Measurements from ENCODE around the gene ARHGDIB. TPM values are rescaled to one million over a fixed set of nuclear protein-coding genes. Genes with fewer than 3 reads are reported as not detected.

The ARHGDIB gene
- total and polyA plus RNA-seq, 10 of the 15 experiments (the other 5 are each of a cell fraction or from before 2014, with no cell fraction given) = 796 to 2,849 (median 1,346) TPM

DNA sequence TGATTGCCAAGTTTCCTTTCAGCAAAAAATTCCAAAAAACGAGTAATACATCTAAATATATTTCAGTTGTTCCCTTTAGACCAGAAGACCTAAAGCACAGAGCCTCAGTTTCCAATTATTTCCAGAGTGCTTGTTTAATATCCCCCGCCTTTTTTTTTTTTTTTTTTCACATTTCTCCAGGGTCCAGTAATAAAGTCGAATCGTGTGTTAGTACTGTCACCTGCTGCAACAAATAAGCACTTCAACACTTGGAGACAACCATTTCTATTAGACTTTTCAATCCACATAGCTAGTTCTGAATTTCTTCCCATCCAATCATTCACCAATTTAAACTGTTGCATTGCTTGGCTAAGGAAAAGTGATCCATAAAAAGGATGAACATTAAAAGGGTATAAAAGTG is 25.0 kb upstream of the ARHGDIB start:
- SMC1A ChIA-PET (ENCODE audit: uncharacterized antibody, unreplicated experiment) = interaction anchor here (0.7 to 2.0 kb wide), 6 partner anchors 8 to 792 kb away, joined by 3 to 6 read pairs (median 4); no protein-coding TSS in a partner anchor
- ATAC-seq (no peak), DNase-seq (ENCODE audit: low read depth, low spot score) (no peak), FAIRE-seq (no peak)
- Histone ChIP-seq H3K9ac (ENCODE audit: control insufficient read depth, insufficient read depth, low read length) (no peak overlapping the region), H3K36me3 (ENCODE audit: control insufficient read depth in 2 of 2, insufficient read depth in 2 of 2, low read length in 1 of 2) (no peaks in the 10 kb centered on the region), H3K9me3 (replicated peaks; ENCODE audit: control insufficient read depth, insufficient read depth, low read length) (no peaks in the 10 kb centered on the region; the same call in 1 of the 3 replicates), H3K27ac (ENCODE audit: control insufficient read depth, insufficient read depth) (no peak overlapping the region), H3K4me1 (ENCODE audit: control insufficient read depth, insufficient read depth, low read length) (peaks cover 17% of the 10 kb centered on the region), H3K79me2 (ENCODE audit: control insufficient read depth, insufficient read depth, low read length) (no peaks in the 10 kb centered on the region), H3K27me3 (replicated peaks in 1 of 2; ENCODE audit: control insufficient read depth in 2 of 2, insufficient read depth in 2 of 2, low read length in 1 of 2) (no peaks in the 10 kb centered on the region), H4K20me1 (ENCODE audit: control insufficient read depth, insufficient read depth) (no peaks in the 10 kb centered on the region), H3K4me2 (ENCODE audit: control insufficient read depth, insufficient read depth) (no peak overlapping the region), H3K4me3 (no peak overlapping the region), H2AFZ (ENCODE audit: control insufficient read depth, low read depth, low read length) (no peak overlapping the region)
- no TSS peak for BruUV-seq (replicated peaks)
- RAD21 ChIA-PET (ENCODE audit: unreplicated experiment) = interaction anchor here (0.7 to 1.4 kb wide), 9 partner anchors 23 to 262 kb away, joined by 3 to 7 read pairs (median 5); partner anchors contain the start of gene ERP27
- CTCF ChIA-PET = interaction anchor here (0.6 to 2.8 kb wide), 7 partner anchors 9 to 262 kb away, joined by 3 to 19 read pairs (median 4); partner anchors contain the start of gene PDE6H
- in situ Hi-C loops (cut with MboI) (loop anchor here (10.0 kb wide), 1 partner anchor 362 kb away; no protein-coding TSS in a partner anchor), intact Hi-C loops (cut with micrococcal nuclease; ENCODE audit: unreplicated experiment) (loop anchor here (5.0 kb wide), 1 partner anchor 34 kb away; no protein-coding TSS in a partner anchor)
- WGBS (ENCODE audit: insufficient coverage, insufficient replicate concordance, low lambda C conversion rate, missing lambda C conversion rate) = 96% methylated on average over 4 of the region's 4 CpGs
- POLR2A ChIA-PET = interaction anchor here (0.7 kb wide), 1 partner anchor 114 kb away, joined by 4 read pairs; no protein-coding TSS in a partner anchor
- no peak for TF ChIP-seq ZNF217 (IDR thresholded peaks at IDR 0.05)
- TF ChIP-seq RAD21 (IDR thresholded peaks at IDR 0.05; ENCODE audit: insufficient read depth, low read depth, low read length) = peak; percentile 55
- TF ChIP-seq SMC3 (IDR thresholded peaks at IDR 0.05; ENCODE audit: borderline replicate concordance, low read length) = peak; percentile 26; the same call in 1 of the 2 replicates
- TF ChIP-seq POLR2AphosphoS2 (IDR thresholded peaks at IDR 0.05; ENCODE audit: low read depth, low read length) = no peak
- peak; percentile 60 for TF ChIP-seq ZNF384 (IDR thresholded peaks at IDR 0.05; ENCODE audit: borderline replicate concordance, low read depth, low read length)
- TF ChIP-seq, protein P1, sequence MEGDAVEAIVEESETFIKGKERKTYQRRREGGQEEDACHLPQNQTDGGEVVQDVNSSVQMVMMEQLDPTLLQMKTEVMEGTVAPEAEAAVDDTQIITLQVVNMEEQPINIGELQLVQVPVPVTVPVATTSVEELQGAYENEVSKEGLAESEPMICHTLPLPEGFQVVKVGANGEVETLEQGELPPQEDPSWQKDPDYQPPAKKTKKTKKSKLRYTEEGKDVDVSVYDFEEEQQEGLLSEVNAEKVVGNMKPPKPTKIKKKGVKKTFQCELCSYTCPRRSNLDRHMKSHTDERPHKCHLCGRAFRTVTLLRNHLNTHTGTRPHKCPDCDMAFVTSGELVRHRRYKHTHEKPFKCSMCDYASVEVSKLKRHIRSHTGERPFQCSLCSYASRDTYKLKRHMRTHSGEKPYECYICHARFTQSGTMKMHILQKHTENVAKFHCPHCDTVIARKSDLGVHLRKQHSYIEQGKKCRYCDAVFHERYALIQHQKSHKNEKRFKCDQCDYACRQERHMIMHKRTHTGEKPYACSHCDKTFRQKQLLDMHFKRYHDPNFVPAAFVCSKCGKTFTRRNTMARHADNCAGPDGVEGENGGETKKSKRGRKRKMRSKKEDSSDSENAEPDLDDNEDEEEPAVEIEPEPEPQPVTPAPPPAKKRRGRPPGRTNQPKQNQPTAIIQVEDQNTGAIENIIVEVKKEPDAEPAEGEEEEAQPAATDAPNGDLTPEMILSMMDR (IDR thresholded peaks at IDR 0.05 in 2 of 3, conservative IDR thresholded peaks at IDR 0.05 in 1 of 3; ENCODE audit: control insufficient read depth in 2 of 3, extremely low read depth in 1 of 3, insufficient read depth in 1 of 3, low read depth in 3 of 3, low read length in 3 of 3) = peak in 1 of 3 experiments; percentile 32; a peak in 1 of 6 replicates

Data from GM12878 (cell line).